ENCODE measurements around the gene CASK.

The CASK gene

DNA sequence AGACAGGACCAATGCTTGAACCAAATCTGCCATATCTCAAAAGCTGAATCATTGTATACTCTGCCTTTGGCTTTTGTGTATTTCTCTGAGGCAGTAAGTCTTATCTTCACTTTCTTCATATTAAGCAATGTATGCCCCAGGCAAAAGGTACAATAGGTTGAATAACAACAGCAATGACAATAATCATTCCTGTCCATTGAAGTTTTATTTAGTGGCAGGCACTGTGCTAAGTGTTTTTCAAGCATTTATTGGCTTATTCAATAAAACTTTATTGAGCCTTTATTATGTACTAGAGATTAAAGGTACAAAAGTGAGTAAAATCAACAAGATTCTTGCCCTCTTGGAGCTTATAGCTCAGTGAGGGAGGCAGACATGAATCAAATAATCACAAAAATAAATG, 8.2 kb upstream of the CASK start:
- TF ChIP-seq, protein P1, sequence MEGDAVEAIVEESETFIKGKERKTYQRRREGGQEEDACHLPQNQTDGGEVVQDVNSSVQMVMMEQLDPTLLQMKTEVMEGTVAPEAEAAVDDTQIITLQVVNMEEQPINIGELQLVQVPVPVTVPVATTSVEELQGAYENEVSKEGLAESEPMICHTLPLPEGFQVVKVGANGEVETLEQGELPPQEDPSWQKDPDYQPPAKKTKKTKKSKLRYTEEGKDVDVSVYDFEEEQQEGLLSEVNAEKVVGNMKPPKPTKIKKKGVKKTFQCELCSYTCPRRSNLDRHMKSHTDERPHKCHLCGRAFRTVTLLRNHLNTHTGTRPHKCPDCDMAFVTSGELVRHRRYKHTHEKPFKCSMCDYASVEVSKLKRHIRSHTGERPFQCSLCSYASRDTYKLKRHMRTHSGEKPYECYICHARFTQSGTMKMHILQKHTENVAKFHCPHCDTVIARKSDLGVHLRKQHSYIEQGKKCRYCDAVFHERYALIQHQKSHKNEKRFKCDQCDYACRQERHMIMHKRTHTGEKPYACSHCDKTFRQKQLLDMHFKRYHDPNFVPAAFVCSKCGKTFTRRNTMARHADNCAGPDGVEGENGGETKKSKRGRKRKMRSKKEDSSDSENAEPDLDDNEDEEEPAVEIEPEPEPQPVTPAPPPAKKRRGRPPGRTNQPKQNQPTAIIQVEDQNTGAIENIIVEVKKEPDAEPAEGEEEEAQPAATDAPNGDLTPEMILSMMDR (IDR thresholded peaks at IDR 0.05; ENCODE audit: low read depth, low read length, missing control alignments) = no peak
- no peak for DNase-seq (ENCODE audit: extremely low read depth, low read depth)
- no peak overlapping the region for H3K4me3 ChIP-seq (replicated peaks; ENCODE audit: low read depth, low read length)

DNA sequence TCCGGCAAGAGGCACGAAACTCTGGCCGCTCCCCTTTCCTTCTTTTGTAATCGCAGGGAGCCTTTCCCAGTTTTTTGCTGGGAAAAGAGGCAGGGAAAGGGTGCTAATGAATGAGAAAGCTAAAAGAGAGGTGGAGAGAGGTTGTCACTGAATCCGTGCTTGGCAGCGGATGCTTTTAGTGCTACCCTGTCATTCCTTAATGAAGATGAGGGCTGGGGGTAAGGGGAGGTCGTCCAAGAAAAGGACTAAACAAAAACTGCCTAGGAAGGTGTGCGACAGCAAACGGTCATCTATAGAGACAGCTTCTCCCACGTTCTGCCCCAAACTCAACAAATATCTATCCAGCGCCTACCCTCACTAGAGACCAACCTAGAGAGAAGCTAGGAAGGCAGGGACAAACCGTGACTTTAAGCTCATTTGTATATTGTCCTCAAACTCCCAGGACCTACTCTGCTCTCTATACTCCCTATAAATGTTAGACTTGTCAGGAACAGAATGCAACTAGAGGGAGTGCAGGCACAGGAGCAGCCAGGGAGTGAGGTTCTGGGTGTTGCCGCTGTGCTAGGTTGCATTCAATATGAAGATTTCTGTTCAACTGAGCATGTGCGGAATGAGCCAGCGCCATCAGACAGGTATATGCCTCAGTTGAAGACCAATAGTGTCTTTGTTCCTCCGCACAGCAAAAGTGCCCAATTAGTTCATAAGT, 777 bp upstream of the CASK start:
- DNase-seq (ENCODE audit: extremely low read depth, low read depth) = no peak
- TF ChIP-seq, protein P1 (IDR thresholded peaks at IDR 0.05; ENCODE audit: low read depth, low read length, missing control alignments) = no peak
- H3K4me3 ChIP-seq (replicated peaks; ENCODE audit: low read depth, low read length) = peak overlapping the region; percentile 68

DNA sequence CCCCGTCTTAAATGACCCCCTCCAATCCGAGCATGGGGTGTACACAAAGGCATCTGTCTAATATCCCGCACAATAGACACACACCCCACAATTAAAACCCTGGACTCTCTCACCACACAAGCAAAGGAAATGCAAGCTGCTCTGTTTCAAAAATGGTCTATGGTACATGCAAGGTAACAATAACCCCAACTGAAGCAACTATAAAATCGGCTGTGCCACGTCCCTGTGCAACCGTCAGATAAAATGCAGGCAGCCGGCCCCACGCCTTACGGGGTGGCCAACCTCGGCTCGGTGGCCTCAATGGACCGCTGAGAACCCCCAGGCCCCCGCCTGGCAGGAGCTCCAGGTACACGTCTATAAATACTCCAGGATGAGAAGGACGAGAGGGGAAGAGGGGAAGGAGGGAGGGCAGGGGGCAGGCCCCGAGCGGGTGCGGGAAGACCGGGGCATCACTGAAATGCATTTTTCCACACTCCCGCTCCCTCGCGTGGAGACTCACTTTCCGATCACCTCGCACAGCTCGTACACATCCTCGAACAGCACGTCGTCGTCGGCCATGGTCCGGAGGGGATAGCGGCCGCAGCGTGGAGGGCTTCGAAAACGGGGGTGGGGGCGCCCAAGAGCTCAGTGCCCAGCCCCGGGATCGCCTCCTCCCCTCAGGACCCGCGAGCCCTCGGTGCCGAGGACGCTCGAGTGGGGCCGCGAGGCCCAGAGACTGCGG, 763 bp downstream of the CASK start:
- DNase-seq (ENCODE audit: extremely low read depth, low read depth) = no peak
- TF ChIP-seq, protein P1 (IDR thresholded peaks at IDR 0.05; ENCODE audit: low read depth, low read length, missing control alignments) = no peak
- peak overlapping the region; percentile 68 for H3K4me3 ChIP-seq (replicated peaks; ENCODE audit: low read depth, low read length)

DNA sequence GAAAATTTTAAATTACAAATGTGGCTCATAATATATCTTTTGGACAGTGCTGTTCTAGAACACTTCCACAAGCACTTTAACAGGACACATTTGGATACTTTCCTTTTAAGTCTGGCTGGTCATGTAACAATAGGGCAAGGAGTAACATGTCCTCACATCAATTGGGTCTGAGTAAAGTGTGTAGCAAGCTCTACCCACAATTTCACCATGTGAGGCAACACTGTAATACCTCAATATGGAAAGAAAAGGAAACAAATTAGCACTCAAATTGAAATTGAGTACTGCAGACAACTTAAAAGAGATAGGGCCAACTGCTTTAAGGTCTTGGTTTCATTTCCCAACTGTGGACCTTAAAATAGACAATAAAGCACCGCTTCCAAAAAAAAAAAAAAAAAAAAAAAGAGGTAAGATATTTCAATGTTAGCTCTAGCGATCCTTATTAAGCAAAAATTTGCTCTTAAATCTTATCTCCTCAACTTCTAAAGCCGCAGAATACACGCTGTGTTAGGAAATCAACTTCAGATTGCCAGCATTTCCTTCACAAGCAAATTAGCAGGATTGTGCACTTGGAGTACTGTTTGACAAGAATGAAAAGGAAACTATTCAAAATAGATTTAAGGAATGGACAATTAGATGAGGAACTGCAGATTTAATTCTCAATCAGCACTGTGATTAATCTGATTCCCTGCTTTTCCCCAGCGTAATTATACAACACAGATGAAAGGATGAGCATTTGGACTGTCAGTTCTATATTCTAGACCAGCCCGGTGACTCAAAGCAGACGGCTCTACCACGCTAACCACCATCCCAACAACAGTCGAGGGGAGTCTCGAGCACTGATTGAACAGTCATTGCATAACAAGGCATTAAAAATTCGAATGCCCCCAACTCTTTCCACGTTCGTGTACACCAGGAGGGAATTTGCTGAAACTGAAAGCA, 1.6 kb downstream of the CASK start:
- DNase-seq (ENCODE audit: extremely low read depth, low read depth) = no peak
- TF ChIP-seq, protein P1 (IDR thresholded peaks at IDR 0.05; ENCODE audit: low read depth, low read length, missing control alignments) = no peak
- peak overlapping the region; percentile 68 for H3K4me3 ChIP-seq (replicated peaks; ENCODE audit: low read depth, low read length)

DNA sequence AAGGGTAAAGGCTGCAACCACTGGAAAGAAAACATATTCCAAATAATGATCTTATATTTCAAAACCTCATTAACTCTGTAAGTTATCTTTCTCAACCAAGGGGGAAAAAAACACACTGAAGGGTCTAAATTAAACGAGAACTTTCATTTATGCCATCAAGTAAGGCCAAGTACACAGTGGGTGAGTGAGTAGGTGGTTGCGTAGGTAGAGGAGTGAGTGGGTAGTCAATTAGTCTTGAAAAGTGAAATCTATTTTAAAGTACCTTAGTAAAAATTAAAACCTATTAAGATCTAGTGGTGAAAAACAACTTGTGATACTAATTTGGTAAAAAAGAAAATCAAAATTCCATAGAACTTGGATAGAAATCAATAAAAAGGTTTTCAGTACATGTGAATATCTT, 3.5 kb downstream of the CASK start:
- TF ChIP-seq, protein P1 (IDR thresholded peaks at IDR 0.05; ENCODE audit: low read depth, low read length, missing control alignments) = no peak
- no peak for DNase-seq (ENCODE audit: extremely low read depth, low read depth)
- no peak overlapping the region for H3K4me3 ChIP-seq (replicated peaks; ENCODE audit: low read depth, low read length)

DNA sequence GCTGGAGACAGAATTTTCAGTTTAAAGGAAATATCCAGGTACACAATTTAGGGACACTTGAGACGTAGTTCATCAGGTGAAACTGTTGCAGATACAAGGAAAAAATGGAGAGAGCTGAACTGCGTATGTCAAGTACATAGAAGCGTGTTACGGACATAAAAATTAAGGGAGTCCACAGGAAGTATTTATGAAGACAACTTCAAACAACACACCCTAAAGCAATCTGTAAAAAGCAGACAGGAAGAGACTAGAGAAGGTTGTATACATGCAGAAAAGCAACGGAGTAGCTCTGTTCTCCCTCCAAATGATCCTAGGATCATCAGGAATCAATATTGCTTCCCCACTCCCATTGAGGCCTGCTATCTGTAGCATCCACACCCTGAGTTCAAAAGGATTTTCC, 5.8 kb downstream of the CASK start:
- no peak overlapping the region for H3K4me3 ChIP-seq (replicated peaks; ENCODE audit: low read depth, low read length)
- DNase-seq (ENCODE audit: extremely low read depth, low read depth) = no peak
- TF ChIP-seq, protein P1 (IDR thresholded peaks at IDR 0.05; ENCODE audit: low read depth, low read length, missing control alignments) = no peak
